GM19467 (cell line): ENCODE measurements around the gene IL33.
"Not testable (repeated sequence)": the region's sequence is repeated elsewhere in the genome, so short reads cannot be mapped to it uniquely, and the experiment has no call there.

Experiments
- ATAC-seq: cut with Tn5 transposase; IDR thresholded peaks from one replicate; pipeline ENCODE4 v1.9.1; 2021; ENCODE audit warnings: mild to moderate bottlenecking, moderate library complexity; ENCODE audit not compliant: unreplicated experiment

Gene IL33, protein sequence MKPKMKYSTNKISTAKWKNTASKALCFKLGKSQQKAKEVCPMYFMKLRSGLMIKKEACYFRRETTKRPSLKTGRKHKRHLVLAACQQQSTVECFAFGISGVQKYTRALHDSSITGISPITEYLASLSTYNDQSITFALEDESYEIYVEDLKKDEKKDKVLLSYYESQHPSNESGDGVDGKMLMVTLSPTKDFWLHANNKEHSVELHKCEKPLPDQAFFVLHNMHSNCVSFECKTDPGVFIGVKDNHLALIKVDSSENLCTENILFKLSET

DNA sequence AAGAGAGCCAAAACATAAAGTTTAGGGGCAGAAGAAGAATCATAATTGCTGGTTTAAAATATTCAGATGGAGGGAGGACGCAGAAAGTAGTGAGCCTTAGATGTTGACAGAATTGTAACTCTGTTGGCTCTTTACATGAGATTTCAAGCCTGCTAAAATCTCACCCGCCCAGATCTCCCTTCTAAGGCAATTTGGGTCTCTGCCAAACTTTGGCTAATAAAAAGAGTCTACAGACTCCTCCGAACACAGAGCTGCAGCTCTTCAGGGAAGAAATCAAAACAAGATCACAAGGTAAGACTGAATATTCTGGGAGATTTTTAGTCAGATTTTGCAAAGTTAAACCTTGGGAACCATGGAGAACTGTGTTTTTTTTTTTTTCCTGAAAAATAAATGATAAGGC is at the start of gene IL33:
TSS of gene IL33 (plus strand) at position 246 of the 400 bp plus-strand sequence. CDS start 25,888 bp downstream, outside the sequence.
- no peak for ATAC-seq

GRCh38 chr9:6171667-6172066 is 43.9 kb upstream of the IL33 start:
- ATAC-seq, result no peak

GRCh38 chr9:6173914-6174313 is 41.7 kb upstream of the IL33 start:
- ATAC-seq, result no peak

- not testable (repeated sequence) for ATAC-seq
Observed at GRCh38 chr9:6182549-6183226, 32.9 kb upstream of the IL33 start.

DNA sequence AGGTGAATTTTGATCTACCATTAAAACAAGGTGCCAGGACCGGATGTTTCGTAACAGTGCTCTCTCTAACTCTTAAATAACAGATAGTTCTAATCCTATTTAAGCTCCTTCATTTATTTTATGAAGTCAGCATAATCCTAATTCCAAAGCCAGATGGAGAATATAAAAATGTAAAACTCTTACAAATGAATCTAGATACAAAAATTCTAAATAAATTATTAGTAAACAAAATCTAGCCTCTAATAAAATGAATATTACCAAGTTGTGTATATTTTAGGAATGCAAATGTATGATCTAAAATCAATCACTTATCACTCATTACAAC is 32.4 kb upstream of the IL33 start:
- ATAC-seq, result no peak

GRCh38 chr9:6183627-6184026 is 32.0 kb upstream of the IL33 start:
- no peak for ATAC-seq

DNA sequence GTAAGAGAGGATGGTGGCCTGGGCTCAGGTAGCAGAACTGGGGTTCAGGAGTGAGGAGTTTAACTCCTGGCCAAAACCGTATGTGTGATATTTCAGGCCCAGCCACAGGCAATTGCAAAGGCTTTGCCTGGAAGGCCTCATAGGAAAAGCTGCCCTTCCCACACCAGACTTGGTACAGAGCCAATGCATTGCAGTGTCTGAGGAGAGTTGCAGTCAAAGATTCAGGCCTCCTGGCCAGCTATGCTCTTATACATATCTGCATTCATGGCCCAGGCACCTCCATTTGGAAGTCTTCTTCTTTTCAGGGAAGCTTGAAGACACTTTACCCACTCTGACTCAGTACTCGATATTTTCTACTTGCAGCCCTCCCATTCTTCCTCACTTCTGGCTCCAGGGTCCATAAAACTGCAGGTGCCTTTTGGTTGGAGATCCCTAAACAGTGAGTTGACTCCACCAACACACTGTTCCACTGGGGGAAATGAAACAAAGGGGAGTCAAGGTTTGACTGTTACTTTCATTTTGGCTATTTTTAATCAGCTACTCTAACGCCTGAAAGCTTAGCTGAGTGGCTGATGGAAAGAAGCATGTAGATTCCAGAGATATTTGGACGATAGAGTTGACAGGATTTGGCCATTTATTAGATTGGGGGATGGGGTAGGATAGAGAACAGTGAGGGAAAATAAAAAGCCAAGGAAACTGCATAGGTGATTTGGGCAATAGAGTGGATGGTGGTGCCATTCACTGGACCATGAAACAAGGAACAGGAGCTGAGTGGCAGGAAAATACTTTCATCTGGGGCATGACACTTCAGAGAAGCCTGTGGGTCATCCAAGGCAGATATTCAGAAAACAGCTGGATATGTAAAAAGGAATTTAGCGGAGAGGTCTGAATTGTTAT is 30.6 kb upstream of the IL33 start:
- ATAC-seq, result peak; percentile 95

DNA sequence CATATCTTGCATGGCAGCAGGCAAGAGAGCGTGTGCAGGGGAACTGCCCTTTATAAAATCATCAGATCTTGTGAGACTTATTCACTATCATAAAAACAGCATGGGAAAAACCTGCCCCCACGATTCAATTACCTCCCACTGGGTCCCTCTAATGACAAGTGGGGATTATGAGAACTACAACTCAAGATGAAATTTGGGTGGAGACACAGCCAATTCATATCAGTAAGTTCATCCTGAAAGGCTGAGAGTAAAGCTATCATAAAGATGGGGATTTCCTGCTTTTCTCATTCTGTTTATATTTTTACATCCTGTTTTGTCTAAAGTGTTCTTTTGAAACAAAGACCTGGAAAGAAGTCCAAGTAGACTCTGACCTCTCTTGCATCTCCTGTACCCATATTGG is 28.9 kb upstream of the IL33 start:
- ATAC-seq, result no peak

DNA sequence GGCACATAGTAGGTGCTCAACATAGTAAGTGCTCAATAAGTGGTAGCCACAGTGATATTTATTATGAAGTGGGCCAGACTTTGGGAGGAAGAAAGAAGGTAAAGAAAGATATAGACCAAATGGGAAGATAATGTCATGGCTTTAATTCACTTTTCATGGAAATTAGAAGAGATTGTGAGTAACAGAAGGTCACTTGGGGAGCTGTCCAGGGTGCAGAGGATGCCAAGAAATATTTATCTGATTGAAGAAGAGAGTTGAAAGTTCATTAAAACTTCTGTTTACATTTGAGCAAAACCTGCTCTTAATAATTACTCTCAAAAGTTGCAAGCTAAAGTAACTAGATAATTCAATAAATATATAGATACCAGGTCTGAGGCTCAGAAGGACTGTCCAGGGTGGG is 28.3 kb upstream of the IL33 start:
- ATAC-seq, result no peak

GRCh38 chr9:6188466-6188865 is 27.1 kb upstream of the IL33 start:
- ATAC-seq, result no peak

GRCh38 chr9:6188906-6189305 is 26.7 kb upstream of the IL33 start:
- no peak for ATAC-seq

DNA sequence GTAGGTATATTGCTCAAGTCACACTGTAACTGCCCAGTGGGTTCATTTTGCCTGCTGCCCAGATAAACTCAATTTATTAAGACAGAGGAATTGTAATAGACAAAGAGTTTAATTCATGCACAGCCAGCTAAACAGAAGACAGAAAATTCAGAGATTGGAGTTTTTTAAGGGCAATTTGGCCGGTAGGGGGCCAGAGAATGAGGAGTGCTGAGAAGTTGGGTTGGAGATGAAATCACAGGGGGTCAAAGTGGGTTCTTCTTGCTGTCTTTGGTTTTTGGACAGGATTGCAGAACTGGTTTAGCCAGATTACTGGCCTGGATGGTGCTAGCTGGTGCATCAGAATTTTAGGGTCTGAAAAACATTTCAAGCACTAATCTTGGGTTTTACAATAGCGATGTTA is 20.7 kb upstream of the IL33 start:
- no peak for ATAC-seq

DNA sequence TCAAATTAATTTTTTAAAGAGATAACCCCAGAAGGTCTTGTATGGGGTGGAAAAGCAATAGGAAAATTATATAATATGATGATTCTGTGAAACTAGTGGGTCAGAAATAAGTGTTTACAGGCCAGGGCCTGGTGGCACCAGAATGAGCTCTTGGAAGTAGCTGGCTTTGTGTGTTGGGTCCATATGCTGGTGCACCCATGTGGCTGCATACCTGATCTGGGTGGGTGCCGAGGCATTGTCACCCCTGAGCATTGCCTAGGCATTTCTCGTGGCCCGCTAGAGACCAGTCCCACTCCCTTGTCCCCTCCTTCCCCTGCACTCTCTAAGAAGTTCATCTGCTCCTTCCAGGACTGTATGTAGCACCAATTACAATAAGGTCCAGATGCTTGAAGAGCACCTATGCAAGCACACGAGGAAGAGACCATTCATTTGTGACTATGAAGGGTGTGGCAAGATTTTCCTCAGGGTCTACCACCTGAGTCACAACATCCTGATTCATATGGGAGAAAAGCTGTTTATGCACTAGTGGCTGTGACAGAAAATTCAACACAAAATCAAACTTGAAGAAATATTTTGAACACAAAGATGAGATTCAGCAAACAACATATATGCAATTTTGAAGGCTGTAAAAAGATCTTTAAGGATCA is 19.8 kb upstream of the IL33 start:
- ATAC-seq, result no peak

DNA sequence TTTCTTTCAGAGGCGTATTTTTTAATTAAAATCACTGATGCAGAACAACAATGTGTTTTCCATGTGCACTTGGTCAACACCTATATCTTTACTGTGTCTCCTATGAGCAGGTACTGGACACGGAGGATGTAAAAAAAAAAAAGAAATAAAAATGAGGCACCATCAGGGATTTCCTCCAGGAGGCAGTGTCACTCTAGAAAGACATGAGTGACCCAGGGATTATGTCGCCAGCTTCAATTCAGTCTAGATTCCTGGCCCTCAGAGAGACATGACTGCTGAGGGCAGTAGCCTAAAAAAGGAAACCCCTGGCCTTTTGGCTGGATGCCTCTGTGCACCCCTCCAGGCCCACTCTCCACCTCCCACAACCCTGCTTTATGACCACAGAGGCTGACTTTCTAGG is 18.3 kb upstream of the IL33 start:
- ATAC-seq, result no peak

- no peak for ATAC-seq
Observed at GRCh38 chr9:6198251-6198650, 17.4 kb upstream of the IL33 start.

GRCh38 chr9:6199596-6199995 is 16.0 kb upstream of the IL33 start:
- no peak for ATAC-seq

DNA sequence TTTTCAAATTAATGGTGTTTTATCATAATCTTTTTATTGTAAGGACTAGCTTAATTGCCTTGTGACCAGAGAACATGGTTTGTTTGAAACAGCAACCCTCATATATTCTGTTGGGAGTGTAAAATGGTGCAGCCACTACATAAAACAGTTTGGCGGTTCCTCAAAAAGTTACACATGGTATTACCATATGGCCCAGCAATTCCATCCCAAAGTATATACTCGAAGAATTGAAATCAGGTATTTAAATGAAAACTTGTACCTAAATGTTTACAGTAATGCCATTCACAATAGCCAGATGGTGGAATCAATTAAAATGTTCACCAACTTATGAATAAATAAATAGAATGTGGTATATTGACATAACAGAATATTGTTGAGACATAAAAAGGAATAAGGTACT is 14.8 kb upstream of the IL33 start:
- no peak for ATAC-seq

DNA sequence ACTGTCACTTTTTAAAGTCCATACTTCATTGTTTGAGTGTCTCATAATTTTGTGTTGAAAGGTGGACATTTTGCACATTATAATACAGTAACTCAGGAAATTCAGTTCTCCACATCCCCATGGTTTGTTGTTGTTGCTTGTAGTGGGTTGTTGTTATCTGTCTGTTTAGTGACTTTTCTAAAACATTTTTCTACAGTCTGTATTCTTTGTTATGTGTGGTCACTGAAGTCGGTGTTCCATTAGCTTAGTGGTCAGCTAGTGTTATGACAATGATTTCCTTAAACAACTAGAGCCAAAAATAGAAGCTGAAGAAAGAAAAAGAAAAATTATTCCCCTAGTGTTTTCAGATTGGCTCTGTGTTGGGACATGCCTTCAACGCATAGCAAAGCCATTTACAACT is 5.6 kb upstream of the IL33 start:
- ATAC-seq, result no peak

- no peak for ATAC-seq
Observed at GRCh38 chr9:6212722-6213375, 2.8 kb upstream of the IL33 start.

GRCh38 chr9:6214434-6214833 is 1.2 kb upstream of the IL33 start:
- no peak for ATAC-seq

- no peak for ATAC-seq
Observed at GRCh38 chr9:6214903-6215302, 704 bp upstream of the IL33 start.
